K562 treated with DMSO at 1 percent for 4 hours (cell line): ENCODE data around the gene BIRC3. TPM values are rescaled to one million over a fixed set of nuclear protein-coding genes. Genes with fewer than 3 reads are reported as not detected.

Source experiments
- total RNA-seq: library from RNA; unstranded; fragments of 300-600 nt; gene quantifications from 2 replicates; pipeline ENCODE4 v1.2.3, GENCODE V29; 2022; ENCODE audit not compliant: insufficient read depth

Gene BIRC3
- total RNA-seq, result 0.41 and 0.88 TPM in 2 replicates

DNA sequence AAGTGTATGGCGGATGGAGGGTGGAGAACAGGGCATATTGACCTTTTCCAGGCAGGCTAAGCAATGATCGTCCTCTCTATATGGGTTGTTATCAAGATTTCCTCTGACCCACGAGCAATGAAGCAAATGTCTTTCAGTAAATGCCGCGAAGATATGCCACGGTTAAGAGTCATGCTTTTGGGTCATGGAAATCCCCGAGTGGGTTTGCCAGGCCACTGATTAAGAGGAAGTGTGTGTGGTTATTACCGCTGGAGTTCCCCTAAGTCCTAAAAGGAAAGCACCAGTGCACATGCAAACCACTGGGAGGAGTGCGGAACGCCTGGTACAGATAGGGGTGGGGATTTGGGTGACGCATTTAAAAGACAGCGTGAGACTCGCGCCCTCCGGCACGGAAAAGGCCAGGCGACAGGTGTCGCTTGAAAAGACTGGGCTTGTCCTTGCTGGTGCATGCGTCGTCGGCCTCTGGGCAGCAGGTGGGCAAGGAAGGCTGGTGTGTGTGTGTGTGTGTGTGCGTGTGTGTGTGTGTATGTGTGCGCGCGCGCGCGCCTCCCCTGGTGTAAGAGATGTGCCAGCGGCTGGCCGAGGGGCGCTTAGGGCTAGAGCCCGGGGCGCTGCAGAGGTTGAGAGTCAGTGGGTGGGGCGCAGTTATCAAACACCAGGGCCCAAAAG lies at the start of gene BIRC3:
Gene BIRC3, plus strand, starts transcription at position 386 of the 669 bp plus-strand sequence. CDS start 7,026 bp downstream, outside the sequence.

DNA sequence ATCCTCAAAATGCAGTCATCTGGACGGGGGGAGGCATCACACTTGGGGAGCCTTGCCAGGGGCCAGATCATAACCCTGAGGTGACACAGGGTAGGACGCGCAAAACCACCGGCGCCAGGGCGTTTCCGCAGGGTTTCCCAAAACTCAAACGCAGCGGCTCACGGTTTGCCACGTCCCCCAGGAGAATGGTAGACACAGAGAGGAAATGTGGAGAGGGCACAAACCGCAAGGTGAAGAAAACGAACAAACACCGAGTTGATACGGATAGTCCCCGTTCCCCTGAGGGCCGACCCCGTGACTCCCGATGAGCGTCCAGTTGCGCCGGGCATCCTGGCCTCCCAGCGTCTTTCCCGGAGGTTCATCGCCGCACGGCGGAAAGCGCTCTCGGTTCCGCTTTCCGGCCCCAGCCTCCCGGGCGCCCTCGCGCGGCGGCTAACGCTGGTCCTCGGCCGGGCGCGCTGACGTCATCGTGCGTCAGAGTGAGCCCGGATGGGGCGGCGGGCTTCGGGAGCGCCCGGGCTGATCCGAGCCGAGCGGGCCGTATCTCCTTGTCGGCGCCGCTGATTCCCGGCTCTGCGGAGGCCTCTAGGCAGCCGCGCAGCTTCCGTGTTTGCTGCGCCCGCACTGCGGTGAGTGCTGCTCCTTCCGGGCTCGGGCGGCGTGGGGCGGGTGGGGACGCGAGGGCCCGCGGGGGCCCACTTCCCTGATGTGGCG lies 29.6 kb downstream of the BIRC3 start, which contains the start of gene BIRC2:
Gene BIRC2, plus strand, starts transcription at position 467 of the 714 bp plus-strand sequence. CDS start 2,641 bp downstream, outside the sequence.

Other genes with a start within 250 kb of the BIRC3 start
- not detected in 2 replicates for gene YAP1, start 207.0 kb upstream of the BIRC3 start, total RNA-seq
- gene BIRC2, start 29.7 kb downstream of the BIRC3 start, total RNA-seq, result 16.8 and 25.1 TPM in 2 replicates
- gene TMEM123, start 135.3 kb downstream of the BIRC3 start, total RNA-seq, result 37.5 and 38.9 TPM in 2 replicates
- not detected in 2 replicates for gene MMP7, start 213.3 kb downstream of the BIRC3 start, total RNA-seq